H1 (cell line): ENCODE measurements around the gene USP8. TPM values are rescaled to one million over a fixed set of nuclear protein-coding genes. Genes with fewer than 3 reads are reported as not detected.

Source experiments
- CTCF ChIA-PET: fragments of 300-600 bp; sonication (Branson Sonifier 250); formaldehyde crosslinking; loops from one replicate; lab custom pipeline; 2021; ENCODE audit not compliant: partially characterized antibody; lab: Charles Lee
- POLR2A ChIA-PET: fragments of 300-600 bp; sonication (Branson Sonifier 250); formaldehyde crosslinking; loops from one replicate; lab custom pipeline; 2021; ENCODE audit warnings: inconsistent platforms; ENCODE audit not compliant: partially characterized antibody; lab: Charles Lee
- DNase-seq, 2 experiments: peaks; one replicate each; pipeline versions ENCODE4 v3.0.0 to v3.0.0-alpha.2; 2010 to 2022; ENCODE audit warnings: low spot score in 2 of 2, low read depth in 1 of 2, mixed read lengths in 1 of 2
- FAIRE-seq: peaks from 2 replicates; lab custom pipeline; 2011; peaks lifted over from hg19 to GRCh38; lab: Jason Lieb, UNC
- H2AFZ ChIP-seq: 2 replicates; pipeline ENCODE4 v1.8.1; 2012; ENCODE audit warnings: low read length, inconsistent platforms
- H2AK5ac ChIP-seq: 2 replicates; pipeline ENCODE4 v1.6.1; 2013; ENCODE audit warnings: low read depth, low read length
- H2BK120ac ChIP-seq: replicated peaks from 2 replicates; pipeline ENCODE3; 2013; ENCODE audit warnings: low read depth, low read length, inconsistent platforms
- H2BK12ac ChIP-seq: 2 replicates; pipeline ENCODE4 v1.6.1; 2013; ENCODE audit warnings: low read depth, low read length
- H2BK15ac ChIP-seq: 2 replicates; pipeline ENCODE4 v1.6.1; 2013; ENCODE audit warnings: low read length
- H2BK20ac ChIP-seq: 2 replicates; pipeline ENCODE4 v1.6.1; 2013; ENCODE audit warnings: low read length
- H2BK5ac ChIP-seq: 2 replicates; pipeline ENCODE4 v1.6.1; 2013; ENCODE audit warnings: low read depth, low read length
- H3K14ac ChIP-seq: 2 replicates; pipeline ENCODE4 v1.6.1; 2013; ENCODE audit warnings: inconsistent platforms; ENCODE audit not compliant: insufficient read length
- H3K18ac ChIP-seq: 2 replicates; pipeline ENCODE4 v1.6.1; 2013; ENCODE audit warnings: low read length; ENCODE audit errors: extremely low read depth
- H3K23ac ChIP-seq: 2 replicates; pipeline ENCODE4 v1.6.1; 2013; ENCODE audit warnings: inconsistent platforms; ENCODE audit not compliant: insufficient read length
- H3K23me2 ChIP-seq: 2 replicates; pipeline ENCODE4 v1.6.1; 2013; ENCODE audit warnings: low read depth, low read length
- H3K27ac ChIP-seq: 2 replicates; pipeline ENCODE4 v1.6.1; 2011; ENCODE audit warnings: low read depth, low read length, inconsistent platforms
- H3K27me3 ChIP-seq, 4 experiments: replicated peaks in 1 of 4; 1 replicate in 1 of 4; 2 replicates in 3 of 4; pipeline versions ENCODE4 v1.6.1 to v1.8.1; 2011 to 2013; ENCODE audit warnings: low read length in 3 of 4, mild to moderate bottlenecking in 3 of 4, inconsistent platforms in 2 of 4, mixed read lengths in 2 of 4, moderate library complexity in 1 of 4; ENCODE audit not compliant: control insufficient read depth in 3 of 4, insufficient read depth in 3 of 4; ENCODE audit errors: extremely low read depth in 1 of 4
- H3K36me3 ChIP-seq, 4 experiments: 2 replicates each; pipeline versions ENCODE4 v1.6.1 to v1.8.1; 2011 to 2013; ENCODE audit warnings: mild to moderate bottlenecking in 4 of 4, low read length in 3 of 4, moderate library complexity in 2 of 4, control low read depth in 1 of 4, inconsistent platforms in 1 of 4; ENCODE audit not compliant: insufficient read depth in 4 of 4, control insufficient read depth in 2 of 4
- H3K4ac ChIP-seq: replicated peaks from 2 replicates; pipeline ENCODE3; 2013; ENCODE audit warnings: low read length, low read depth, mixed read lengths, inconsistent platforms; ENCODE audit not compliant: insufficient read length
- H3K4me1 ChIP-seq, 4 experiments: replicated peaks in 1 of 4; 1 replicate in 1 of 4; 2 replicates in 3 of 4; pipeline versions ENCODE4 v1.6.1 to v1.8.1; 2011 to 2013; ENCODE audit warnings: low read length in 3 of 4, inconsistent platforms in 2 of 4, mixed read lengths in 1 of 4; ENCODE audit not compliant: insufficient read depth in 4 of 4, control insufficient read depth in 3 of 4
- H3K4me2 ChIP-seq, 2 experiments: 2 replicates each; pipeline versions ENCODE4 v1.6.1 to v1.8.1; 2011 to 2013; ENCODE audit warnings: low read depth in 2 of 2, low read length in 2 of 2, control low read depth in 1 of 2, inconsistent platforms in 1 of 2, mild to moderate bottlenecking in 1 of 2; ENCODE audit not compliant: insufficient read depth in 1 of 2
- H3K4me3 ChIP-seq, 4 experiments: fragments of 200-600, 300-600 bp in 1 of 4; sonication (generic), shearing (Covaris generic), sonication (Bioruptor Twin) in 1 of 4; 2 replicates each; pipeline versions ENCODE4 v1.5.1 to v1.8.1; 2011 to 2016; ENCODE audit warnings: low read length in 4 of 4, low read depth in 3 of 4, control low read depth in 2 of 4, inconsistent platforms in 2 of 4, mild to moderate bottlenecking in 2 of 4, mixed read lengths in 1 of 4, moderate library complexity in 1 of 4; ENCODE audit not compliant: insufficient read depth in 2 of 4; ENCODE audit errors: extremely low read depth in 1 of 4
- H3K56ac ChIP-seq: replicated peaks from 2 replicates; pipeline ENCODE3; 2013; ENCODE audit warnings: low read depth, mild to moderate bottlenecking, mixed read lengths, low read length, inconsistent platforms; ENCODE audit not compliant: insufficient read length
- H3K79me1 ChIP-seq: 2 replicates; pipeline ENCODE4 v1.6.1; 2013; ENCODE audit warnings: low read depth, low read length, control low read depth
- H3K79me2 ChIP-seq, 2 experiments: 2 replicates each; pipeline versions ENCODE4 v1.6.1 to v1.8.1; 2012 to 2013; ENCODE audit warnings: low read length in 2 of 2, mild to moderate bottlenecking in 2 of 2, inconsistent platforms in 1 of 2; ENCODE audit not compliant: insufficient read depth in 2 of 2, control insufficient read depth in 1 of 2
- H3K9ac ChIP-seq, 4 experiments: replicated peaks in 1 of 4; 1 replicate in 1 of 4; 2 replicates in 3 of 4; pipeline versions ENCODE4 v1.6.1 to v1.8.1; 2011 to 2013; ENCODE audit warnings: low read depth in 3 of 4, low read length in 3 of 4, control low read depth in 2 of 4, mild to moderate bottlenecking in 2 of 4, moderate library complexity in 2 of 4, inconsistent platforms in 1 of 4; ENCODE audit errors: extremely low read depth in 1 of 4
- H3K9me3 ChIP-seq, 2 experiments: 2 replicates each; pipeline versions ENCODE4 v1.6.1 to v1.8.1; 2012 to 2013; ENCODE audit warnings: mild to moderate bottlenecking in 2 of 2, moderate library complexity in 2 of 2, control low read depth in 1 of 2, inconsistent platforms in 1 of 2, low read depth in 1 of 2, low read length in 1 of 2, mixed read lengths in 1 of 2; ENCODE audit not compliant: insufficient read depth in 2 of 2
- H4K20me1 ChIP-seq, 2 experiments: replicated peaks in 1 of 2; 2 replicates each; pipeline versions ENCODE3 to v1.8.1; 2011 to 2013; ENCODE audit warnings: inconsistent platforms in 2 of 2, low read length in 2 of 2, mild to moderate bottlenecking in 1 of 2; ENCODE audit not compliant: insufficient read depth in 2 of 2, control insufficient read depth in 1 of 2
- H4K5ac ChIP-seq: 2 replicates; pipeline ENCODE4 v1.6.1; 2013; ENCODE audit warnings: low read length, low read depth, mixed read lengths, inconsistent platforms; ENCODE audit not compliant: insufficient read length
- H4K8ac ChIP-seq: 2 replicates; pipeline ENCODE4 v1.8.0; 2013; ENCODE audit warnings: mild to moderate bottlenecking, moderate library complexity, low read length, inconsistent platforms; ENCODE audit not compliant: insufficient read depth; ENCODE audit errors: extremely low read depth
- H4K91ac ChIP-seq: replicated peaks from 2 replicates; pipeline ENCODE3; 2013; ENCODE audit warnings: low read length, mixed read lengths, inconsistent platforms; ENCODE audit not compliant: insufficient read length
- ATF2 ChIP-seq: IDR thresholded peaks from 2 replicates; pipeline ENCODE4 v1.6.1; 2012; ENCODE audit warnings: low read length, inconsistent platforms
- BACH1 ChIP-seq: IDR thresholded peaks from 2 replicates; pipeline ENCODE4 v1.6.1; 2012; ENCODE audit warnings: low read length, improper control_type of control experiment
- CREB1 ChIP-seq: IDR thresholded peaks from 2 replicates; pipeline ENCODE4 v1.6.1; 2012; ENCODE audit warnings: inconsistent platforms
- POLR2A ChIP-seq, 2 experiments: IDR thresholded peaks; 1 replicate in 1 of 2; 2 replicates in 1 of 2; pipeline ENCODE4 v1.6.1; 2011; ENCODE audit warnings: low read depth in 2 of 2, low read length in 2 of 2, mild to moderate bottlenecking in 2 of 2; ENCODE audit errors: control extremely low read depth in 1 of 2
- RNF2 ChIP-seq: fragments of 200-900, 300-1000 bp; sonication (generic); IDR thresholded peaks from 2 replicates; pipeline ENCODE4 v1.7.1; 2016; ENCODE audit warnings: borderline replicate concordance, low read depth, mild to moderate bottlenecking, antibody characterized with exemption, low read length; ENCODE audit not compliant: poor library complexity, severe bottlenecking; ENCODE audit errors: missing control alignments
- SIX5 ChIP-seq: IDR thresholded peaks from 2 replicates; pipeline ENCODE4 v1.6.1; 2011; ENCODE audit warnings: mild to moderate bottlenecking, low read depth, low read length
- TAF7 ChIP-seq: optimal IDR thresholded peaks from 2 replicates; pipeline ENCODE3; 2011; ENCODE audit warnings: low read depth, mild to moderate bottlenecking, inconsistent platforms, low read length, moderate library complexity, borderline replicate concordance
- USF2 ChIP-seq: IDR thresholded peaks from 2 replicates; pipeline ENCODE4 v1.6.1; 2011; ENCODE audit warnings: low read length, improper control_type of control experiment
- WGBS, 2 experiments: shearing (Covaris generic) in 1 of 2; methylation state at CpG; one replicate each; pipeline versions ENCODE4 v1.1.6 to v1.1.7; 2013 to 2015; ENCODE audit warnings: low lambda C conversion rate in 2 of 2, mixed read lengths in 2 of 2, inconsistent platforms in 1 of 2, low coverage in 1 of 2, missing lambda C conversion rate in 1 of 2; ENCODE audit not compliant: insufficient replicate concordance in 2 of 2, insufficient coverage in 1 of 2, insufficient read length in 1 of 2; ENCODE audit errors: extremely low coverage in 1 of 2, missing lambda C conversion rate in 1 of 2; 5-methylcytosine and 5-hydroxymethylcytosine counted together
- polyA plus RNA-seq, 7 experiments: library from polyadenylated mRNA; depleted of rRNA in 3 of 7; stranded (reverse) in 5 of 7; unstranded in 2 of 7; fragments of >200 nt in 5 of 7; fragments of 200-250 nt in 2 of 7; gene quantifications; 1 replicate in 5 of 7; 2 replicates in 1 of 7; 4 replicates in 1 of 7; pipeline versions ENCODE4 v1.2.1 to v1.2.3, GENCODE V29; 2011 to 2013; ENCODE audit warnings: missing spikeins in 2 of 7, mixed read lengths in 2 of 7
- total RNA-seq: library from RNA; stranded (reverse); fragmentation: NEBNext Ultra II Directional; extraction: Animal tissue kit (Norgen Biotek cat#: 25700); gene quantifications from 2 replicates; pipeline ENCODE4 v1.2.1, GENCODE V29; 2021

USP8 gene
- total and polyA plus RNA-seq, 2 of the 8 experiments (the other 6 are each of a cell fraction or from before 2014, with no cell fraction given): 19.9 to 66.2 TPM

- Histone ChIP-seq H2AFZ (no peak overlapping the region), H3K27me3 (no peaks in the 10 kb centered on the region), H3K4me1 (no peaks in the 10 kb centered on the region), H2BK120ac (no peak overlapping the region), H3K79me1 (no peaks in the 10 kb centered on the region), H3K36me3 (peaks cover 0 to 3% (median 0%) of the 10 kb centered on the region in 4 experiments; a peak in 1 of 8 replicates), H3K23ac (no peak overlapping the region), H3K56ac (no peak overlapping the region), H2AK5ac (no peak overlapping the region), H2BK12ac (no peak overlapping the region), H3K79me2 (no peaks in the 10 kb centered on the region), H2BK15ac (no peak overlapping the region), H2BK5ac (no peak overlapping the region), H4K8ac (no peak overlapping the region), H3K27ac (no peak overlapping the region), H4K91ac (no peak overlapping the region), H3K14ac (no peak overlapping the region), H3K9ac (no peak overlapping the region), H3K4me3 (no peak overlapping the region), H4K5ac (no peak overlapping the region), H3K4me2 (no peak overlapping the region), H2BK20ac (no peak overlapping the region), H3K9me3 (no peaks in the 10 kb centered on the region), H3K4ac (no peak overlapping the region), H3K23me2 (no peaks in the 10 kb centered on the region), H4K20me1 (no peaks in the 10 kb centered on the region), H3K18ac (no peak overlapping the region)
- FAIRE-seq (no peak), DNase-seq (no peak)
- POLR2A ChIA-PET: interaction anchor here (1.2 kb wide), 1 partner anchor 14 kb away, joined by 3 read pairs; no protein-coding TSS in a partner anchor
- CTCF ChIA-PET: no interaction called here
- WGBS, 2 experiments: 82% methylated on average over 2 of the region's 2 CpGs; no CpG with 5 or more reads in 1 of the 2 experiments
- no peak for TF ChIP-seq USF2
- TF ChIP-seq BACH1: no peak
- no peak for TF ChIP-seq POLR2A (IDR thresholded peaks at IDR 0.05; ENCODE audit: control extremely low read depth in 1 of 2, low read depth in 2 of 2, low read length in 2 of 2)
- TF ChIP-seq CREB1: no peak
- no peak for TF ChIP-seq TAF7
- no peak for TF ChIP-seq SIX5
- TF ChIP-seq ATF2: no peak
- no peak for TF ChIP-seq RNF2
These were observed 133.8 kb downstream of the USP8 start for GRCh38 chr15:50558012-50558411.
